ENCODE data around the gene PREPL. TPM values are rescaled to one million over a fixed set of nuclear protein-coding genes. Genes with fewer than 3 reads are reported as not detected.

Gene PREPL
- total RNA-seq, 1 donor from 2014 or later = 39.0 TPM

Other genes with a start within 250 kb of the PREPL start
- 59.2 TPM for gene PPM1B, start 192.6 kb downstream of the PREPL start, total RNA-seq (ENCODE audit: insufficient read depth, low replicate concordance)
- gene SLC3A1, start 86.0 kb downstream of the PREPL start, total RNA-seq (ENCODE audit: insufficient read depth, low replicate concordance) = 6.5 TPM
- gene CAMKMT, start 453 bp upstream of the PREPL start, total RNA-seq (ENCODE audit: insufficient read depth, low replicate concordance) = 20.0 TPM